GM19452 (cell line): ENCODE measurements around the gene UGT3A1.
"Not testable (repeated sequence)": the region's sequence is repeated elsewhere in the genome, so short reads cannot be mapped to it uniquely, and the experiment has no call there.

Source experiments
- ATAC-seq: cut with Tn5 transposase; IDR thresholded peaks from one replicate; pipeline ENCODE4 v1.9.1; 2021; ENCODE audit not compliant: unreplicated experiment

Gene UGT3A1, protein sequence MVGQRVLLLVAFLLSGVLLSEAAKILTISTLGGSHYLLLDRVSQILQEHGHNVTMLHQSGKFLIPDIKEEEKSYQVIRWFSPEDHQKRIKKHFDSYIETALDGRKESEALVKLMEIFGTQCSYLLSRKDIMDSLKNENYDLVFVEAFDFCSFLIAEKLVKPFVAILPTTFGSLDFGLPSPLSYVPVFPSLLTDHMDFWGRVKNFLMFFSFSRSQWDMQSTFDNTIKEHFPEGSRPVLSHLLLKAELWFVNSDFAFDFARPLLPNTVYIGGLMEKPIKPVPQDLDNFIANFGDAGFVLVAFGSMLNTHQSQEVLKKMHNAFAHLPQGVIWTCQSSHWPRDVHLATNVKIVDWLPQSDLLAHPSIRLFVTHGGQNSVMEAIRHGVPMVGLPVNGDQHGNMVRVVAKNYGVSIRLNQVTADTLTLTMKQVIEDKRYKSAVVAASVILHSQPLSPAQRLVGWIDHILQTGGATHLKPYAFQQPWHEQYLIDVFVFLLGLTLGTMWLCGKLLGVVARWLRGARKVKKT

DNA sequence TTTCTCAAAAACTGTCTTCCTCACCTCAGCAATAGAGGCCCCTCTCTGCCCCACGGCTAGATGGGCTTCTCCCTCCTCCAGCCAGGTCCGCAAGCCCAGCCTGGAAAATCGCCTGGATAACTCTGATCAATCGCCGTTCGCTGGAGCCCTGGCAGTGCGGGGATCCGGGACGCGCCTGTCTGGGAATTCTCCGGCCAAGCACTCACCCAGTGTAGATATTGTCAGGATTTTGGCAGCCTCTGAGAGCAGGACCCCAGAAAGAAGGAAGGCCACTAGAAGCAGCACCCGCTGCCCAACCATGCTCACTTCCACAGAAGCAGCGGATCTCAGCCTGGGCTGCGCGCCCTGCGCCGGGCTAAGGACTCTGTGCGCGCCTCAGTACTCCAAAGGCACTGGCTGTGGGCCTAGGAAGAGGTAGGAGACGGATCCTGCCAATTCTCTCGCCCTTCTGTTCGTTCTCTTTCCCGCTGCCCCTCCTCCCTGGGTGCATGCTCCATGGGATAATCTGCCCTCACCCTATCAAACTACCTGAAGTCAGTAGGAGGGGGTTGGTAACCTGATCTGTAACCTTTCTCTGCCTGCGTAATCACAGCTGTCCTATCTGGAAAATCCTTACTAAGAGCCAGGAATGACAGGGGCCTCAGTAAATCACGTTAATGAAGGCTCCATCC, at the start of gene UGT3A1:
TSS of gene UGT3A1 (minus strand) at position 450 of the 671 bp plus-strand sequence. CDS start at position 300, 150 bp downstream.
- no peak for ATAC-seq

GRCh38 chr5:36035696-36036095, 44.5 kb upstream of the UGT3A1 start:
- ATAC-seq: no peak

DNA sequence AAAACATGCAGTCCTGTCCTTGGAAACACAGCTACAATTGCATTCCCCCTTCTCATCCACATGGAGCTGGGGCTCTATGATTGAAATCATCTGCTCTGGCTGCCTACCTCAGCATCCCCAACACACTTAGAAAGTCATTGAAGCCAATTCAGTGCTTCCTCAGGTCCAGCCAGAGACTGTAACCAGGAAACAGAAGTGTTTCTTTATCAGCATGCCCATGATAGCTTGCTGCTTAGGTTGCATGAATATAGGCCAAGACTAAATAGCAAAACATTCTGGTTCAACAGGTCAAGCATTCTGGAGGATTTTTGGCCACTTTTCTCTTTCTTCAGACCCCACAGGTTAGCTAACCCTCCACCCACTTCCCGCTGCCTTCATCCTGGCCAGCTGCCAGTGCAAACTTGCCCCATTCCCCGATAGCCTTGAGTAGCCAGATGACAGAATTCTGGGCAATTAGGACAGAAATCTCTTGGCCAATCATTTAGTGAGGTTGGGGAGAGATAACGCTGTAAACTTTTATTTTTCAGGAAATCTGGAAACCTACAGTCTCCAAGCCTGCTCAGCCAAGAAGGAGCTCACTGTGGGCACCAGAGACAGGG, 43.4 kb upstream of the UGT3A1 start:
- not testable (repeated sequence) for ATAC-seq

- ATAC-seq: no peak
These were observed 42.3 kb upstream of the UGT3A1 start for GRCh38 chr5:36033486-36033885.

GRCh38 chr5:36033047-36033446, 41.9 kb upstream of the UGT3A1 start:
- ATAC-seq: no peak

DNA sequence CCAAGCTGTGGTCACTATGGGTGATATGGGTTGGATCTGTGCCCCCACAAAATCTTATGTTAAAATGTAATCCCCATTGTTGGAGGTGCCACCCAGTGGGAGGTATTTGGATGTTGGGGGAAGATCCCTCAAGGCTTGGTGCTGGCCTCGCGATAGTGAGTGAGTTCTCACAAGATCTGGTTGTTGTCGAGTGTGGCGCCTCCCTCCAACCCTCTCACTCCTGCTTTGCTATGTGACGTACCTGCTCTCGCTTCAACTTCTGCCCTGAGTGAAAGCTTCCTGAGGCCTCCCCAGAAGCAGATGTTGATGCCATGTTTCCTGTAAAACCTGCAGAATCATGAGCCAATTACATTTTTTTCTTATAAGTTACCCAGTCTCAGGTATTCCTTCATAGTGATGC, 40.0 kb upstream of the UGT3A1 start:
- ATAC-seq: no peak

DNA sequence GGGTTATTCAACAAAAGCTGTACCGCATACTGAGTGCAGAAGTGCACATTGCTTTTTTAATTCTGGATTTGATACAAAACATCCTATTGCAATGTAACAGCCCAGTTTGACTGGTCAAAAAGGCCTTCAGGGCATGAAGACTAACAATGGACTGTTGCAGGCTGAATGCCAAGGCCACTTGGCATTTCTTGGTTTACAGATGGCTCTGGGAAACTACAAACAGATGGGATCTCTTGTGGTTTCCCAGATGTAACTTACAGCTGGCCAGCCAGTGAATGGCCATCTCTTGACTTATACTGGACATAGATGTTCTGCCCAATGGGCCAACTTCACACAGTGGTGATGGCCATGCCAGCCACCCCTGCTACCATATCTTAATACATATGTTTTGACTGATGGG, 38.7 kb upstream of the UGT3A1 start:
- no peak for ATAC-seq

DNA sequence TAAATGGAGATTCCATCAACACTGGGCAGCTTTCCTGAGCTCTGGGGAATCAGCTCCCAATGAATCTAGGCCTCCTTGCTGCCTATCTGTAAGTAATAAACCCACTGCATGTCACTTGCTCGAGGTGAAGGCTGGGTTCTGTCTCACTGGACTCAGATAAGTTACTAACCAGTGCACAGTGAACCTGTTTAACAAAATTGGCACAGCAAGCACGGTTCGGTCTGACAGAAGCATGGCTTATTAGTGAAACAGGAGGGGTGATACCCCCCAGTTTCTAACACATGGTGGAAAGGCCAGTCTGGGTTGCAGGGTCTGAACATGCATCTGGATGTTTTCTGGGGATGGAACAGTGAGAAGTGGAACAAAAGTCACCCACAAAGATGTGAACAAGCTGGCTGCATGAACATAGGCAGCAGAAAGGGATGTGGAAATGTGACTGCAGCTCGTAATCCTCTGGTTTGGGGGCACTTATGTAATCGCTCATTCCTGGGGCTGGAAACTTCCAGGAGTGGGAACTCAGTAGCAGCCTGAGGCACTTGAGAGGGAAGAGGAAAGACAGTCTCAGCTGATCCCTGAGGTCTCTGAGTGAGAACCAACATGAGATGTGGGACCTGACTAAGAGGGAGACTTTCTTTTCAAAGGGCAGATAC, 37.8 kb upstream of the UGT3A1 start:
- ATAC-seq: no peak

DNA sequence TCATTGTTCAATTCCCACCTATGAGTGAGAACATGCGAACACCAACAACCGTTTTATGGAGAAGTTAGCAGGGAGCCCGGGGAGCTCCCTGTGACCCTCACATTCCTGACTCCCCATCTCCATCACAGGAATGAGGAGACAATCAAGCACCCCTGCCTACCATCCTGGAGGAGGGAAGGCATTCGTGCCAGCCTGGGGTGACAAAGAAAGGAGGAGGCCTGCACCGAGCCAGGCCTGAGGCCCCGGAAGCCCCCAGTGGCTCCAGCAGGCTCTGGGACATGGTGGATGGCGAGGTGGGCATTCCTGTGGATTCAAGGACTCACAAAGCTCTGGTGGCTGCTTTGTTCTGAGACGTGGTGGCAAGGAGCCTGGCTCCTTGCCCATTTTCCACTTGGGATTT, 36.5 kb upstream of the UGT3A1 start:
- no peak for ATAC-seq

DNA sequence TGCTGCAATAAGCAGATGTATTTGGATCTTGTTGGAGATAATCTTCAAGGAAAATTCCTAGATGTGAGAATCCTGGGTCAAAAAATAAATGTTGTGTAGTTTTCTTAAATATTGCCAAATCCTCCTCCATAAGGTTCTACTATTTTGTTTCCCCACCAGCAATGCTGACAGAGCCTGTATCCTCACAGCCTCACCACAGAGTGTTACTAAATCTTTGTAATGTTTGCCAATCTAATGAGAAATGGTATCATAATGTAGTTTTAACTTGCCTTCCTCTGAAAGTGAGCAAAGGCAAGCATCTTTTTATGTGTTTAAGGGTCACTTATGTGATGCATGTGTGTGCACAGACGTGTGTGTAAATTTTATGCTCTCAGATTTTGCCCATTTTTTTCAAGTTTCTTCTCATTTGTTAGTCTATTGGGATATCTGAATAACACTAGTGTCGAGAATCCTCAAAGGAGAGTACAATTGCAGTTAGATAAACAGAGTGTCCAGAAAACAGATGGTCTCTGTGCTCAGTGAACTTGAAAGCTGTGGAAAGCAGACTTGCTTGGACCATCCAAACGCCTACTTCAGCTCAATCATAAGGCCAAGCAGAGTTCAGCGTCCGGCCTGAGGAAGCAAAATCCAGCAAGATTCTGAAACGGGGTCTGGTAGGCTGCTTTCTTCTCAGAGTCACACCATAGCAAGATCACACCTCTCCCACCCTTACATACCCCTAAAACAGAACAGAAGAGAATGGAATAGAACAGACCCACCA, 35.7 kb upstream of the UGT3A1 start:
- ATAC-seq: no peak

- ATAC-seq: not testable (repeated sequence)
These were observed 31.1 kb upstream of the UGT3A1 start for GRCh38 chr5:36022246-36022645.

DNA sequence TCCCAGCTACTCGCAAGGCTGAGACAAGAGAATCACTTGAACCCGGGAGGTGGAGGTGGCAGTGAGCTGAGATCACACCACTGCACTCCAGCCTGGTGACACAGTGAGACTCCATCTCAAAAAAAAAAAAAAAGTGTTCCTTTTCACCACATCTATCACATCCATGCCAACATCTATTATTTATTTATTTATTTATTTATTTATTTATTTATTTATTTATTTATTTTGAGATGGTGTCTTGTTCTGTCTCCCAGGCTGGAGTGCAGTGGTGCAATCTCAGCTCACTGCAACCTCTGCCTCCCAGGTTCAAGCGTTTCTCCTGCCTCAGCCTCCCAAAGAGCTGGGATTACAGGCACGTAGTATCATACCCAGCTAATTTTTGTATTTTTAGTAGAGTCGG, 28.4 kb upstream of the UGT3A1 start:
- not testable (repeated sequence) for ATAC-seq

DNA sequence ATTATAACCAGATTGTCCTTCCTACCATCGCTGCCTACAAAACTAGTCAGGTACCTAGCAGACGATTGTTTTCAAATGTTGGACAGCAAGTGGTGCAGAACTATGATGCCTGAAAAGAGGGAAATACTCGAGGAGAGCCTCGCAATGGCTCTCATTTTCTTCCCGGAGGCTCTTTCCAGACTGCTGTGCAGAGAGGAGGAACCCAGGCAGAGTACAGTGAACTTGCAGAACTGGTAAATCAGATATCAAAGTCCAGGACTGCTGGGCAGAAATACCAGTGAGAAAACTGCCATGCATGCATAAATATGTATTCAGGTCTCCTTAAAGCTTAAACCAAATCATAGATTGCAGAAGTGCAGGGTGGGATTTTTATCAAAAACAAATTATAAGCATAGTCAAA, 26.4 kb upstream of the UGT3A1 start:
- ATAC-seq: no peak

- no peak for ATAC-seq
These were observed 25.8 kb upstream of the UGT3A1 start for GRCh38 chr5:36017004-36017403.

- no peak for ATAC-seq
These were observed 22.0 kb upstream of the UGT3A1 start for GRCh38 chr5:36013182-36013581.

DNA sequence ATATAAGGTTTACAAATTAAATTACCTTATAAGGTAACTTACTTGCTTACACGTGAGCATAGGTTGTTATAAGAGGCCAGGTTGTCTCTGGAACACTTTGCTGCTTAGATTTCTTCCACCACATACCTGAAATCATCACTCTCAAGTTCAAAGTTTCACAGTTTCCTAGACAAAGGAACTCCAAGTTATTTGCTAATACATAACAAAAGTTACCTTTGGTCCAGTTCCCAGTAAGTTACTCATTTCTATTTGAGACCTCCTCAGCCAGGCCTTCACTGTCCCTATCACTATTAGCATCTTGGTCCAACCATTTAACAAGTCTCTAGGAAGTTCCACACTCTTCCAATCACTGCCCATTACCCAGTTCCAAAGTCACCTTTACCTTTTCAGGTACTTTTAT, 18.5 kb upstream of the UGT3A1 start:
- ATAC-seq: no peak

GRCh38 chr5:36007366-36007765, 16.2 kb upstream of the UGT3A1 start:
- ATAC-seq: no peak

- no peak for ATAC-seq
These were observed 15.0 kb upstream of the UGT3A1 start for GRCh38 chr5:36006163-36006562.

- ATAC-seq: no peak
These were observed 9.8 kb upstream of the UGT3A1 start for GRCh38 chr5:36001032-36001431.

DNA sequence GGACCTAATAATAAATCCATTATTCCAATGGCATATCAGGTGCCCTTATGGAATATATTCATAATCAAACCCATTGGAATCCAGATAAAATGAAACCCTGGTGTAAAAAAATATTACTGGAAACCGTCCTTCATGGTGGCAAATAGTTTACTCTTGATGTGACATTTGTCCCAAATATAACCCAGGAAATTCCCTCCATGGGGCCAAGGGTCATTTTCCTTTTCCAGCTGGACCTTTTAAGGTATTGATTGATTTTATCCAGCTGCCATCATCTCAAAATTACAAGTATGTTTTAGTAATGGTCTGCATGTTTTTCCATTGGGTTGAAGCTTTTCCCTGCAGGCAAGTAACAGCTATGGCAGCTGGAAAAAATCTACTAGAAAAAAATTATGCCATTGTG, 8.4 kb upstream of the UGT3A1 start:
- no peak for ATAC-seq

DNA sequence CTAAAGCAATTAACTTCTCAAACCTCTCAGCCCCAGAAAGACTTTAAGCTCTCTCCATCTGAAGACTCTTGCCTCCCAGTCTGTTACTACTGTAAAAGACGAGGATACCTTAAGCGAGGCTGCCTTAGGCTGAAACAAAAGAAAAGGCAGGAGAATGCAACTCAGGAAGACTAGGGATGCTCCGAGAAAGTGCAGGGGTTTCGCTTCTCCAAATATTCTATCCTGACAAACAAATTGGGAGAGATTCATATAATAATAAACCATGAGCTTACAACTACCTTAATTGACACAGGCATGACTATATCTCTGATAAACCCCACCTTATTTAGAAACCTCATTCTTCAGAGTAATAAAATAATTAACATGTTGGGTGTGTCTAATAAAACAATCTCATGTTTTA, 4.9 kb upstream of the UGT3A1 start:
- no peak for ATAC-seq
